NCI-H1417 (cell line): ENCODE data around the gene IL4.

Experiments
- DNase-seq, 3 experiments: peaks; one replicate each; lab custom pipeline; 2025; lab: John Stamatoyannopoulos, UW

Gene IL4

DNA sequence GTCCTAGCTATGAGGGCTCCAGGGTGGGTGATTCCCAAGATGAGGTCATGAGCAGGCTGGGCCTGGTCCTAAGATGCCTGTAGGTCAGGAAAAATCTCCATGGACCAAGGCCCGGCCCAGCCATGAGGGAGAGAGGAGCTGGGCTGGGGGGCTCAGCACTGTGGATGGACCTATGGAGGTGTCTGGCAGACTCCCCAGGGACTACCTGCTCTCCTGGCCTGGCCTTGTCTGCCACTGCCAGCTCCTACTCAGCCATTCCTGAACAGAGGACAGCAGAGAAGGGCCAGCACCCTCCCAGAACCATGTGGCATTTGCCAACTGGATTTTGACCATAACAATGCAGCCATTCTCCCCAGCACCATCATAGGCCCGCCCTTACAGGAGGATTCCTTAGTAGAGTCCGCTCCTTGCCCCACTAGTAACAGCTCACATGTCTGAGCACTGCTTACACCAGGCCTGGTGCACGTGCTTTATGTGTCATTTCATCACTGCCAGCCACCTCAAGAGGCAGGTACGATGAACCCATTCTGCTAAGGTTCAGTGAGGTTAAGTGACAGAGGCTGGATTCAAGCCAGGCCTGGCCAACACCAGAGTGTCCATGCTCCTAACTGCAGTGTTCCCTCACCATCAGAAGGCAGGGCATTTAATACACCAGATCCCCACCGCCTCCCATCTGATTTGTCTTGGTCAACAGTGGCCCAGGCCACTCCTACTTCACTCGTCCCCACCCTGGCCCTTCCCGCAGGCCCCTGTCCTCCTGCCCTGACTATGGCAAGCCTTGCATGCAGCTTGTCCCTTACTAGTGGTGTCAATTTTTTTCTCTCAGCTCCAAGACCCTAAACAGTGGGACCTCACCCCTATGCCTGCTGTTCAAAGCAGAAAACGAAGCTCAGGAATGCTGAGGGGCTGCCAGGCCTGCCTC is 15.1 kb upstream of the IL4 start:
- no peak for DNase-seq

DNA sequence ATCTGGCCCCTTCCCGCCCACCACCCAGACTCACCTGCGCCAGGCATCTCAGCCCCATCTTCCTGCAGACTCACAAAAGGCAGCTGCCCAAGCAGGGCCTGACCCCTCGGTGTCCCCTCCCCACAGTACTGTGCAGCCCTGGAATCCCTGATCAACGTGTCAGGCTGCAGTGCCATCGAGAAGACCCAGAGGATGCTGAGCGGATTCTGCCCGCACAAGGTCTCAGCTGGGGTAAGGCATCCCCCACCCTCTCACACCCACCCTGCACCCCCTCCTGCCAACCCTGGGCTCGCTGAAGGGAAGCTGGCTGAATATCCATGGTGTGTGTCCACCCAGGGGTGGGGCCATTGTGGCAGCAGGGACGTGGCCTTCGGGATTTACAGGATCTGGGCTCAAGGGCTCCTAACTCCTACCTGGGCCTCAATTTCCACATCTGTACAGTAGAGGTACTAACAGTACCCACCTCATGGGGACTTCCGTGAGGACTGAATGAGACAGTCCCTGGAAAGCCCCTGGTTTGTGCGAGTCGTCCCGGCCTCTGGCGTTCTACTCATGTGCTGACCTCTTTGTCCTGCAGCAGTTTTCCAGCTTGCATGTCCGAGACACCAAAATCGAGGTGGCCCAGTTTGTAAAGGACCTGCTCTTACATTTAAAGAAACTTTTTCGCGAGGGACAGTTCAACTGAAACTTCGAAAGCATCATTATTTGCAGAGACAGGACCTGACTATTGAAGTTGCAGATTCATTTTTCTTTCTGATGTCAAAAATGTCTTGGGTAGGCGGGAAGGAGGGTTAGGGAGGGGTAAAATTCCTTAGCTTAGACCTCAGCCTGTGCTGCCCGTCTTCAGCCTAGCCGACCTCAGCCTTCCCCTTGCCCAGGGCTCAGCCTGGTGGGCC is 13.9 kb upstream of the IL4 start:
- no peak for DNase-seq

DNA sequence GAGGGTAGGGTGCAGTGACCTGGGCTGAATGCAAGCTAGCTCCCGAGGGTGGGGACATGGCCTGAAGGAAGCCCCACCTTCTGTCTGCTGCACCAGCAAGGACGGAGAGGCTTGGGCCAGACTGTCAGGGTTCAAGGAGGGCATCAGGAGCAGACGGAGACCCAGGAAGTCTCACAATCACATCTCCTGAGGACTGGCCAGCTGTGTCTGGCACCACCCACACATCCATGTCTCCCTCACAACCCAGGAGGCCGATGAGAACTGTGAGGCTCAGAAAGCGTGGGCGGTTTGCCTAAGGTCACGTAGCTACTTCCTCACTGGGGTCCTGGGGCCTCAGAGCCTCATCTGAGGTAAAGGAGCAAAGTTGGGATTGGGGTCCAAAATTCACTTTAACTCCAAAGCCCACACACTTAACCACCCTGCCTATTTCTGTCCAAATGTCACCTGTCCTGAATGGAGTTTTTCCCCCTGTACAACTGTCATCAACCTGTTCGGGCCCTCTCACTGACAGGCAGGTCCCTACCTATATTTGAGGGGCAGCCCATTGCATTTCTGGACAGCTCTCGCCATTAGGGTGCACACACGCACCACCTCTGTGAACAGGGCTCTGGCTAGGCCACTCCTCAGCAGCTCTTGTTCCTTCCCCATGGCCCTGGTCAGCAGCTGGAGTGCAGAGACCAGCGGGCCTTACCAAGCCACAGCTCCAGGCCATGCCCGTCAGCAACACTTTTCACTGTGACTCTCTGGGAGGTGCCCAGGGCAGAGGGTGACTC is 12.4 kb upstream of the IL4 start:
- no peak for DNase-seq

- no peak for DNase-seq
Measured at GRCh38 chr5:132662004-132662401, 11.8 kb upstream of the IL4 start.

DNA sequence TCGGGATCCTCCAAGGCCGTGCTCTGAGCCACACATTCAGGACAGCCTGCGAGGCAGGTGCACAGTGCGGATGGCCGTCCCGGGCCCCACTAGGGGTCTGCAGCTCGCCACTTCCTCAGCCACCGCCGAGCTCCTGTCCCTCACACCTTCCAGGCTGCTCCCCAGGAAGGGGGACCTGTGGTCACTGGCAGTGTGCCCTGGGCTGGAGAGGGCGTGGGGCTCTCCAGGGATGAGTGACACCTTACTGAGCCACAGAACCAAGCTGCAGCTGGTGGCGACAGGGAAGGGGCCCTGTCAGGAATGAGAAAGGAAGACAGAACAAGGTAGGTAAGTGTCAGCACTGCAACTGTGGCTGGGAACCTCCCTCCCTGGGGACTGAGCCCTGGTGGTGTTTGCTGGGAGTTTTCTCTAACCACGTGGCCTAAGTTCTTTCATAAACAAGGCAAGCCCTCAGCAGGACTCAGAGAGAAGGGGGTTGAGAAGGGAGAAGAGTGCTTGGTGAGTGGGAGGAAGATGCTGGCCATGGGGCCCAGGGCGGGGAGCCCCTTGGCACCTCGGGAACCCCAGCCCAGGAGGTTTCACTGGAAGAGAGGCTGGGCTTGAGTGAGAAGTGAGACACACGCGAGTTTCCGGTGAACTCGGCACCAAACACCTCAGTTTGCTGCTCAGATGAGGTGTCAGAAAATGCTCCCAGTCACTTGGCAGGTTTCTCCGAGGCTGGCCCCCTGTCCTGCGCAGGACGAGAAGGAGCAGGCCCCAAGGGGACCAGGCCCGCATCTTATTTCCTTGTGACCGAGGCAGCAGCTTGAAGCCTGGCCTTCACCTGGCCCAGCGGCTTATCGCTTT is 10.6 kb upstream of the IL4 start:
- no peak for DNase-seq

DNA sequence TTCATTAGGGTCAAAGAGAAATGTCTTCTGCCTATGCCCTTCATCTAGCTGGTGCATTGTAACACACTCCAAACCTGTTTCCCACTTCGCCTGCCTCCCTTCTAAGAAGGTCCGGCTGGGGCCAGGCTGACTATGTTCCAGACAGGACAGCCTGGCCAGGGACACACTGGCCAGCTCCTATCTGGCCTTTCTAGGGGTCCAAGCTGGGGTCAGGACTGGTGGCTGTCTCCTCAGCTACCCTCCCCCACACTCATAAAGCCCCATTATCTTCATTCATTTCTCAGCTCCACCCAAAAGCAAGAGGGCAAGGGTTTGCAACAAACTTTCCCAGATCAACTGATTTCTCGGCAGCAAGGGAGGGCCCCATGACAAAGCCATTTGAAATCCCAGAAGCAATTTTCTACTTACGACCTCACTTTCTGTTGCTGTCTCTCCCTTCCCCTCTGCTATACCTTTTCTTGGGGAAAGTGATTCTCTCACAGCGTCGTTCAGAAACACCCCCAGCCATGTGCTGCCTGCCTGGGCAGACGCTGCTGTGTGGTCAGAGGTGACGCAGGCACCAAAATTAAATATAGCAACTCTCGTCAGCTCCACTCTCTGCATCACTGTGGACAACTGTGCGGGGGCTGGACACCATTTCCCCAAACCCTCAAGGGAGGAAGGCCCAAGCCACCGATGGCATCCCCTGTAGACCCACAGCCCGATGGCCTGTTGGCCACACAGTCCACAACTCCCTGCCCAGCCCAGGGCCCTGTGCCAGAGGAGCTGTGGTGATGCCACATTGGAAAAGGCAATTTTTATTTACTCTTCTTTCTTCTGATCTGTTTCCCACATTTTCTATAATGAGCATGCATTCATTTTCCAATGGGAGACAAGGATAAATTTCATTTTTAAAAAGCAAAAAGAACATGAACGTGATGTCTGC is 9.8 kb upstream of the IL4 start:
- no peak for DNase-seq

GRCh38 chr5:132664696-132665209 is 9.0 kb upstream of the IL4 start:
- no peak for DNase-seq

DNA sequence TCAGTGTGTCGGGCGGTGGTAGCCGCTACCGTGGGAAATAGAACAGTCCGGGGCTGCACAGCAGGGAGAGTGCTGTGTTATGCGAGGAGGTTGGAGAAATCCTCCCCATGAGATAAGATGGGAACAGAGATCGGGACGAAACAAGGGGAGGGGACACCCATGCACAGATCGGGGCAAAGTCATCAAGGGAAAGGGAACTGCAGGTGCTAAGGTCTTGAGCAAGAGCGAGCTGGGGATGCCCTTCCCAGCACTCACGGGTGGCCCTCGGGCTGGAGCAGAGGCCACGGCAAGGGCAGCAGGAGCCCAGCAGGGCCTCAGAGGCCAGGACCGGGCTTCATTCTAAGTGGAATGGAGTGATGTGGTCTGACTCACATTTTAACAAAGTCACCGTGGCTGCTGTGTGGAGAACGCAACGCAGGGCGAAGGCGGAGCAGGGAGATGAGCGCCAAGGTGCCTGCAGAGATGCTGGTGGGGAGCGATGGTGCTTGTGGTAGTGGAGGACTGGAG is 8.2 kb upstream of the IL4 start:
- DNase-seq = no peak

GRCh38 chr5:132666310-132667123 is 7.3 kb upstream of the IL4 start:
- DNase-seq = no peak

DNA sequence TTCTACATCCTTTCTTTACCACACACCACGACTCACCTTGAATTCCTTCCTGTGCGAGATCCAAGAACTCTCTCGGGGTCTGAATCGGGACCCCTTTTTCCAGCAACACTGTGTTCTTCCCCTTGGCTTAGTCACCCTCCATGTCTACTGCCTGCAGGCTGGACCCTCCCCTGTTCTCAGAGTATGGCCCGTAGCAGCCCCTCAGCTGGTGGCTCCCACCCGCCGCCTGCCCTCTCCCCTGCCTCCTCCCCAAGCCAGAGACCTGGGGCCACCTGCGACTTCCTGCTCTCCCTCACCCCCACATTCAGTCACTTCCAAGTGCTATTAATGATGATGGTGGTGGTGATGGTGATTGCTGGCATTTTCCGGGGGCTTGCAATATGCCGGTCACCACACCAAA is 6.5 kb upstream of the IL4 start:
- no peak for DNase-seq

DNA sequence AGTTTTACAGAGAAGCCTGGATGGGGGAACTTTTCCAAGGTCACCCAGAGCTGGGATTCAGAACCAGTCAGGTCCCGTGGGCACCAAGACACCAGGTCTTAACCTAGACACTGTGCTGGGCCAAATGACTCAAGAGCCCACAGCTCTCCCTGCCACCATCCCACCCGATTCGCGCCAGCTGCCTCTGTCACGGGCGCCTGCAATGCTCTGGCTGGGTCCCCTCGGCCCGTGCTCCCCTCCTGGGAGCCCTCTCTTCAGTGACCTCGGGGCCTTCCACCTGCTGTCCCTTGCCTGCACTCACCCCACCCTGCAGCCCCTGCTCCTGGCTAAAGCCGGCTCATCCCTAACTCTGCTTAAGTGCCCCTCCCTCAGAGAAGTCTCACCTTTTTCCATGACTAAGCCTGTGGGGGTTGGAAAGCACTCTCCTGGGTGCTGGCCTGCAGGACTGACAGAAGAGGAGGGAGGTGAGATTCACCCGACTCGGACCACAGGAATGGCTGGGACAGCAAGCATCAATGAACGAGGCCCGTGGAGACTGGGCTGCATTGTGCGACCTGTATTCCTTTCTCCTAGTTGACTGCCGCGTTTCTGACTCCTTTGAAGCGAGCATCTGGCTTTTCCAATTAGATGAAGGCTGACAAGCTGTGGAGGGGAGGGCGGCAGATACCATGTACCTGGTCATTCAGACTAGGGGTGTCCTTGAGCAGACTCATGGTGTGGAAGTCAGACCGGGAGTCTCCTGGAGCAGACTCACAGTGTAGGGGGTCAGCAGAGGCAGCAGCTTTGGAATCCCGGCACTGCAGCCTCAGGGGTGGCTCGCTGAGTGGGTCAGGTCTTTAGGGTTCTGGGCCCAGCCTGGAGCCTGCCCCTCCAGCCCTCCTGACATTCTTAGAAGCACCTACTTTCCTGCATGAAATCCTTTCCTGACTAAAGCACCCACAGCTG is 5.8 kb upstream of the IL4 start:
- no peak for DNase-seq

DNA sequence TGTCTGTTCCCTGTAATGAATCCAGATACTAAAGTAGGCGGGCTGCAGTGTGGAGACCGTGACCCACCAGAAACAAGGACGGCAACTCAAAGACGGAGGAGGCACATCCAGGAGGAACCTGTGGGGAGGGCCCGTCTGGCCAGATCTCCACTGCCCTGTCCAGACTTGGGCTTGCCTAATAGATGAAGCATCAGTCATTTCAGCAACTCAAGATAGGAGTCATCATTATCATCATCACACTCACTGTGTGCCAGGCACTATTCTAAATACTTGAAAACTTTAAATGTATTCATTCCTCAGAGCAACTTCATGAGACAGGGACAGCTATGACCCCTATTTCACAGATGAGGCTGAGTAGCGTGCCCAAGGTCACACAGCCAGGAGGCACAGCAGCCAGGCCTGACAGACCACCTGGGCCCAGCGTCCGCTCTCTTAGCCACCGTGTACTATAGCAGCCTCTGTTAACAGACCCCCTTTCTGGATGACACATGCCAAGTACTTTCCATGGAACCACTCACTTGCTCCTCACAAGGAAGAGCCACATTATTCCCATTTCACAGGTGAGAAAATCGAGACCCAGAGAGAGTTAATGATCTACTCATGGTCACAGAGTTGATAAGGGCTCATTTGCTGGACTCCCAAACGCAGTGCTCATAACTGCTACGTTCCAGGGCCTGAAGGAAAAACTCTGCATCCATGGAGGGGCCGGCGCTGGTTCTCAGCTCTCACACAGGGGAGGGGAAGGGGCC is 4.9 kb upstream of the IL4 start:
- DNase-seq = no peak

GRCh38 chr5:132669455-132669820 is 4.4 kb upstream of the IL4 start:
- no peak for DNase-seq

GRCh38 chr5:132669966-132670882 is 3.6 kb upstream of the IL4 start:
- DNase-seq = no peak

- no peak for DNase-seq
Measured at GRCh38 chr5:132671000-132671399, 2.8 kb upstream of the IL4 start.

- DNase-seq = no peak
Measured at GRCh38 chr5:132673488-132673887, 301 bp upstream of the IL4 start.
